K562 (cell line): Measurements from ENCODE around the gene NINJ1. TPM values are rescaled to one million over a fixed set of nuclear protein-coding genes. Genes with fewer than 3 reads are reported as not detected.

Experiments
- ATAC-seq: fragments of 200-7000 bp; cut with Tn5 transposase; 3 replicates; pipeline ENCODE4 v1.9.1; 2020; ENCODE audit warnings: moderate library complexity
- BruUV-seq: library from RNA; stranded (reverse); fragments of 400-500 nt; replicated peaks from 2 replicates; lab custom pipeline; 2021; lab: Mats Ljungman, UMichigan
- CTCF ChIA-PET: fragments of 300-600 bp; formaldehyde crosslinking; extraction: SDS; loops from one replicate; lab custom pipeline; 2021; ENCODE audit warnings: low intra/inter-chr PET ratio; lab: Yijun Ruan, JAX
- POLR2A ChIA-PET: fragments of 300-600, 350-650 bp; sonication (Branson Sonifier 250); formaldehyde crosslinking; extraction: SDS; loops from one replicate; lab custom pipeline; 2021; ENCODE audit warnings: antibody characterized with exemption, inconsistent platforms; lab: Yijun Ruan, JAX
- DNase-seq, 4 experiments: peaks; one replicate each; pipeline versions ENCODE4 v3.0.0 to v3.0.0-alpha.2; 2011 to 2018; ENCODE audit warnings: low spot score in 3 of 4, mixed read lengths in 3 of 4; ENCODE audit errors: extremely low read depth in 1 of 4
- FAIRE-seq: peaks from 2 replicates; lab custom pipeline; 2011; peaks lifted over from hg19 to GRCh38; lab: Jason Lieb, UNC
- H2AFZ ChIP-seq: 2 replicates; pipeline ENCODE4 v1.6.0; 2011; ENCODE audit warnings: low read depth, low read length, control low read depth, inconsistent platforms
- H3K27ac ChIP-seq: fragments of 200-600 bp; 3 replicates; pipeline ENCODE4 v1.8.0; 2011; ENCODE audit warnings: low read depth, mild to moderate bottlenecking, control low read depth, inconsistent platforms, low read length, moderate library complexity, mixed read lengths; ENCODE audit errors: extremely low read depth
- H3K27me3 ChIP-seq, 2 experiments: fragments of 300-600 bp in 1 of 2; 2 replicates in 1 of 2; 3 replicates in 1 of 2; pipeline versions ENCODE4 v1.6.0 to v1.8.0; 2011; ENCODE audit warnings: inconsistent platforms in 2 of 2, low read length in 2 of 2, mild to moderate bottlenecking in 1 of 2, mixed read lengths in 1 of 2, moderate library complexity in 1 of 2; ENCODE audit not compliant: control insufficient read depth in 2 of 2, insufficient read depth in 2 of 2
- H3K36me3 ChIP-seq: fragments of 300-600 bp; 3 replicates; pipeline ENCODE4 v1.8.0; 2011; ENCODE audit warnings: mild to moderate bottlenecking, low read length, inconsistent platforms; ENCODE audit not compliant: control insufficient read depth, insufficient read depth
- H3K4me1 ChIP-seq, 2 experiments: fragments of 200-600 bp in 1 of 2; replicated peaks in 1 of 2; 2 replicates in 1 of 2; 3 replicates in 1 of 2; pipeline versions ENCODE4 v1.5.1 to v1.8.0; 2011; ENCODE audit warnings: inconsistent platforms in 2 of 2, low read length in 2 of 2, mild to moderate bottlenecking in 1 of 2, mixed read lengths in 1 of 2, moderate library complexity in 1 of 2; ENCODE audit not compliant: control insufficient read depth in 2 of 2, insufficient read depth in 2 of 2
- H3K4me2 ChIP-seq: 2 replicates; pipeline ENCODE4 v1.6.1; 2011; ENCODE audit warnings: low read length, control low read depth, inconsistent platforms, mixed read lengths; ENCODE audit not compliant: insufficient read depth
- H3K4me3 ChIP-seq: fragments of 200-600 bp; sonication (generic), shearing (Covaris generic); 2 replicates; pipeline ENCODE4 v1.5.1; 2016; ENCODE audit warnings: control low read depth, inconsistent platforms
- H3K79me2 ChIP-seq: fragments of 200-600 bp; 3 replicates; pipeline ENCODE4 v1.8.0; 2011; ENCODE audit warnings: low read length, inconsistent platforms; ENCODE audit not compliant: control insufficient read depth, insufficient read depth
- H3K9ac ChIP-seq, 2 experiments: 2 replicates each; pipeline versions ENCODE4 v1.6.0 to v1.6.1; 2011; ENCODE audit warnings: low read depth in 2 of 2, low read length in 2 of 2, control low read depth in 1 of 2, inconsistent platforms in 1 of 2, mild to moderate bottlenecking in 1 of 2, mixed read lengths in 1 of 2; ENCODE audit not compliant: insufficient read depth in 1 of 2
- H3K9me1 ChIP-seq: one replicate; pipeline ENCODE4 v1.6.0; 2011; ENCODE audit warnings: inconsistent platforms, mild to moderate bottlenecking, low read length, moderate library complexity; ENCODE audit not compliant: control insufficient read depth, insufficient read depth
- H3K9me3 ChIP-seq: replicated peaks from 2 replicates; pipeline ENCODE4 v1.5.1; 2011; ENCODE audit warnings: low read depth, low read length, inconsistent platforms; ENCODE audit not compliant: control insufficient read depth, insufficient read depth
- H4K20me1 ChIP-seq: replicated peaks from 2 replicates; pipeline ENCODE4 v1.6.1; 2011; ENCODE audit warnings: low read length, inconsistent platforms, mixed read lengths; ENCODE audit not compliant: control insufficient read depth, insufficient read depth
- BRF2 ChIP-seq: IDR thresholded peaks from 3 replicates; pipeline ENCODE4 v1.6.1; 2011; ENCODE audit warnings: borderline replicate concordance, mild to moderate bottlenecking; ENCODE audit not compliant: insufficient read length, insufficient read depth
- FOXJ3 ChIP-seq: sonication (generic); formaldehyde crosslinking; IDR thresholded peaks from 2 replicates; pipeline ENCODE4 v1.4.0; 2020; ENCODE audit warnings: mild to moderate bottlenecking, missing genetic modification reagents
- MEIS2 ChIP-seq: fragments of 450-650 bp; IDR thresholded peaks from 2 replicates; pipeline ENCODE4 v1.6.1; 2014; ENCODE audit warnings: mild to moderate bottlenecking; ENCODE audit not compliant: partially characterized antibody
- MXD1 ChIP-seq: fragments of 250-450 bp; sonication (Bioruptor Pico); IDR thresholded peaks from 2 replicates; pipeline ENCODE4 v1.8.0; 2021; ENCODE audit warnings: borderline replicate concordance, mild to moderate bottlenecking, moderate library complexity; ENCODE audit not compliant: poor library complexity, severe bottlenecking
- WGBS: fragments of 100-300 bp; shearing (Covaris generic); methylation state at CpG from one replicate; pipeline ENCODE4 v1.1.6; 2016; ENCODE audit warnings: low coverage, mixed read lengths; ENCODE audit not compliant: insufficient coverage; ENCODE audit errors: missing lambda C conversion rate; 5-methylcytosine and 5-hydroxymethylcytosine counted together
- in situ Hi-C: fragments of 300-500 bp; cut with MboI; formaldehyde crosslinking; loops from 4 replicates; pipeline ENCODE4 v1.15.0; 2018; ENCODE audit warnings: inconsistent platforms, mixed read lengths
- intact Hi-C: fragments of 100-400 bp; cut with micrococcal nuclease; formaldehyde crosslinking; loops from 2 replicates; pipeline ENCODE4 v1.14.2; 2022
- polyA plus RNA-seq, 8 experiments: library from polyadenylated mRNA; depleted of rRNA in 4 of 8; stranded (reverse) in 5 of 8; unstranded in 3 of 8; fragments of >200 nt; fragmentation: Nextera tagmentation in 2 of 8; fragmentation: Illumina TruSeq in 1 of 8; extraction: Ambion mirVana in 2 of 8; extraction: Trizol in 1 of 8; gene quantifications; 2 replicates each; pipeline versions ENCODE4 v1.2.1 to v1.2.3, GENCODE V29; 2011 to 2014; ENCODE audit warnings: inconsistent platforms in 1 of 8, missing spikeins in 1 of 8
- total RNA-seq, 7 experiments: library from RNA; depleted of rRNA in 6 of 7; stranded (reverse); fragments of >200 nt in 6 of 7; fragmentation: Illumina TruSeq in 2 of 7; extraction: Trizol in 2 of 7; gene quantifications; 2 replicates each; pipeline versions ENCODE4 v1.2.1 to v1.2.3, GENCODE V29; 2011 to 2021; ENCODE audit warnings: low replicate concordance in 1 of 7

NINJ1 gene
- total and polyA plus RNA-seq, 9 of the 15 experiments (the other 6 are each of a cell fraction or from before 2014, with no cell fraction given): 0.13 to 8.4 (median 4.9) TPM

GRCh38 chr9:93181672-93182435 is 47.8 kb upstream of the NINJ1 start (continued):
- TF ChIP-seq MXD1 (CRISPR knock-in tag) (no peak), BRF2 (no peak)
- TF ChIP-seq, all 486 proteins: peak for 0

GRCh38 chr9:93180938-93181337 is 46.9 kb upstream of the NINJ1 start:
- Histone ChIP-seq H3K4me3 (no peak overlapping the region), H2AFZ (no peak overlapping the region), H3K4me2 (no peak overlapping the region), H3K9me1 (no peaks in the 10 kb centered on the region), H3K4me1 (peaks cover 0 to 22% of the 10 kb centered on the region in 2 experiments; a peak in 2 of 5 replicates), H4K20me1 (peaks cover 16% of the 10 kb centered on the region), H3K27me3 (peaks cover 45 to 63% of the 10 kb centered on the region in 2 experiments; a peak in 4 of 5 replicates), H3K79me2 (no peaks in the 10 kb centered on the region)
- 0% methylated on average over 1 of the region's 1 CpG for WGBS
- intact Hi-C loops: no loop called here
- DNase-seq (no peak), FAIRE-seq (no peak), ATAC-seq (no peak)
- ChIA-PET CTCF (no interaction called here), POLR2A (interaction anchor here (0.6 to 0.8 kb wide), 3 partner anchors 11 to 380 kb away, joined by 3 to 4 read pairs (median 3); no protein-coding TSS in a partner anchor)
- TF ChIP-seq MEIS2: no peak
- TF ChIP-seq FOXJ3 (CRISPR knock-in tag): no peak
- TF ChIP-seq, all 486 proteins: peak for 0
- Histone ChIP-seq H3K27ac (no peak overlapping the region), H3K36me3 (no peaks in the 10 kb centered on the region), H3K9me3 (no peaks in the 10 kb centered on the region), H3K9ac (no peak overlapping the region)
- in situ Hi-C loops: no loop called here
- BruUV-seq: no TSS peak
